Astrocyte of the spinal cord (primary cell): Measurements from ENCODE around the gene FRMD4B.

Experiments used
- DNase-seq: peaks from one replicate; pipeline ENCODE4 v3.0.0; 2011; ENCODE audit warnings: low read depth, low spot score
- H3K4me3 ChIP-seq: 2 replicates; pipeline ENCODE4 v1.5.1; 2011; ENCODE audit warnings: low read depth, mild to moderate bottlenecking, low read length, moderate library complexity
- in situ Hi-C: cut with HindIII; loops from 2 replicates; pipeline ENCODE4 v1.10.0; 2017; ENCODE audit warnings: low sequenced_read_pairs
- TF ChIP-seq, protein P1 (sequence below): IDR thresholded peaks from 2 replicates; pipeline ENCODE4 v1.5.1; 2012; ENCODE audit warnings: low read depth, mild to moderate bottlenecking, low read length, inconsistent platforms

The FRMD4B gene

GRCh38 chr3:69120879-69121464, 264.9 kb downstream of the FRMD4B start:
- H3K4me3 ChIP-seq = no peak overlapping the region
- TF ChIP-seq, protein P1, sequence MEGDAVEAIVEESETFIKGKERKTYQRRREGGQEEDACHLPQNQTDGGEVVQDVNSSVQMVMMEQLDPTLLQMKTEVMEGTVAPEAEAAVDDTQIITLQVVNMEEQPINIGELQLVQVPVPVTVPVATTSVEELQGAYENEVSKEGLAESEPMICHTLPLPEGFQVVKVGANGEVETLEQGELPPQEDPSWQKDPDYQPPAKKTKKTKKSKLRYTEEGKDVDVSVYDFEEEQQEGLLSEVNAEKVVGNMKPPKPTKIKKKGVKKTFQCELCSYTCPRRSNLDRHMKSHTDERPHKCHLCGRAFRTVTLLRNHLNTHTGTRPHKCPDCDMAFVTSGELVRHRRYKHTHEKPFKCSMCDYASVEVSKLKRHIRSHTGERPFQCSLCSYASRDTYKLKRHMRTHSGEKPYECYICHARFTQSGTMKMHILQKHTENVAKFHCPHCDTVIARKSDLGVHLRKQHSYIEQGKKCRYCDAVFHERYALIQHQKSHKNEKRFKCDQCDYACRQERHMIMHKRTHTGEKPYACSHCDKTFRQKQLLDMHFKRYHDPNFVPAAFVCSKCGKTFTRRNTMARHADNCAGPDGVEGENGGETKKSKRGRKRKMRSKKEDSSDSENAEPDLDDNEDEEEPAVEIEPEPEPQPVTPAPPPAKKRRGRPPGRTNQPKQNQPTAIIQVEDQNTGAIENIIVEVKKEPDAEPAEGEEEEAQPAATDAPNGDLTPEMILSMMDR = peak; percentile 96
- DNase-seq = peak; percentile 76

More at GRCh38 chr3:69120879-69121464, 264.9 kb downstream of the FRMD4B start:
- in situ Hi-C loops = no loop called here
